IPS DF 19.7 (cell line): ENCODE results near the gene GFER.
"Not testable (repeated sequence)": the region's sequence is repeated elsewhere in the genome, so short reads cannot be mapped to it uniquely, and the experiment has no call there.

Experiments used
- DNase-seq: peaks from one replicate; pipeline ENCODE4 v3.0.0-alpha.2; 2013; ENCODE audit warnings: low read depth, low spot score

Gene GFER

GRCh38 chr16:2005646-2006045, 21.7 kb downstream of the GFER start:
- no peak for DNase-seq

- DNase-seq, result no peak
Observed at GRCh38 chr16:2006317-2006716, 22.3 kb downstream of the GFER start.

DNA sequence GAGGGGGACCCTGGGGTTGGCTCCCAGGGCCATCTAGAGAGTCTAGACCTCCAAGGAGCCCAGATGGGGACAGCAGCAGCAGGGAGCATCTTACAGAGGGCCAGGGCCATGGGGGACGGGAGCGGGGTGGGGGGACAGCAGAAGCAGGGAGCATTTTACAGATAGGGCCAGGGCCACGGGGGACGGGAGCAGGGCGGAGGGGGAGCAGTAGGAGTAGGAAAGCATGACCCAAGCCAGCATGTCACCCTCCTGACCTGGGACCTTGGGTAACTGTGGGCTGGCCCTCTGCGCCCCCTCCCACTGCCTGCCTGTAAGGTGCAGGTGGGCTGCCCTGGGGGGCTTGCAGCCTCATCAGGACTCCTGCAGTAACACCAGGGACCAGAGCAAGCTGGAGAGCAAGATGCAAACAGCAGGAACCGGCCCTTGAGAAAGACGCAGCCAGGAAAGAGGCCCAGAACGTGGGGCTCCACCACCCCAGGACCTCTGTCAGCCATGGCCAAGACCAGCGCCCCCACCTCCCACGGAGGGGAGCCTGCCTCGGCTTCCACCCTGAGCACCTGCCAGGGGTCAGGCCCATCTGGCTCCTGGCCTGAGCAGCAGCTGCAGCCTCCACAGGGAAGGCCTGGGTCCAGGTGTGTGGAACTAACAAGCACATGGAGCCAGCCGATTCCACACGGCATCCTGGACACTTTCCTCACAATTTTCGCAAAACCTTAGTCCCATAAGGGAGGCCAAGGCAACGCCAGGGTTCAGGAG, 23.3 kb downstream of the GFER start:
- no peak for DNase-seq

GRCh38 chr16:2008009-2008526, 24.1 kb downstream of the GFER start:
- DNase-seq, result no peak

DNA sequence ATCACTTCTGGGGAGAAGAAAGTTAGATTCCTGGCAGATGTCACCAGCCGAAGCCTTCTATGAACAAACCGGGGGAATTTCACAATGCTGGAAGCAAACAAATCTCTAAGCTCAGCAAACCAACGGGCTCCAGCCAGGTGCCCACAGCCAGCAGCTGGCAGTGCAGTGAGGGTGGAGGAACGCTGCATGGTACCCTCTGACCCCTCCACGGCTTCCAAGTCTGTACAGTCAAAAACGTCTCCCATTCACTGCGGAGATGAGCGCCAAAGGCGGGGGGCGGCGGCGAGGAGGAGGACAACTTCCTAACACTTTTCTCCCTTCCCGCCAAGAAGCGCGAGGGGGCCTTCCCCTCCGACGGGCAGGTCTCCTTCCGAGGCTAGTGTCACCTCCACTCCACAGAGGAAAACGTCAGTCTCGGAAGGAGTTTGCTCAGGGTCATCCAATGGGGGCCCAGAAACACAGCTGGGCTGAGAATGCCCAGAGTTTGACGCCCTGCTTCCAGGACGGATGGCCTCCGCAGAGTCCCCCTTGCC, 24.7 kb downstream of the GFER start:
- no peak for DNase-seq

DNA sequence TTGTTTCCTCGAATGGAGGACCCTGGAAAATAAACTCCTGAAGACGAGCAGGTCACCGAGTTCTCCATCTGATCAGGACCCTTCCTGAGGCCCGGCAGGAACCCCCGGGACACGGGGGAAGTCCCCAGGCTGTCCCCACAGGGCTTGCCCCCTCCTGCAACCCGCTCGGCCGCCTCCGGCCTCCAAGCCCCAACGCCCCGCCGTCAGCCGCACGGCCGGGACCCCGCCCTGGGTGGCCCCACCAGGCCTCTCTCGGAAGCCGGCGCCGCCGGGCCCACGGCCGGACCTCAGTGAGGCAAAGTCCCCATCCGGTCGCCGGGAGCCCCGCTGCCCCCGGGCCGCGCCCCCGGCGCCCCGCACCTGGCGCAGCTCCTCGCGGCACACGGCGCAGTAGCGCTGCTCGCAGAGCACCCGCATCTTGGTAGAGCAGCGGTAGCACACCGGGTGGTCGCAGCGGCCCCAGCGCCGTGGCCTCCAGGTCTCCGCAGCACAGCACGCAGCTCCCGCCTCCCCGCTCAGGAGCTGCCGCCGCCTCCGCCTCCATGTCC, 25.2 kb downstream of the GFER start:
- DNase-seq, result no peak

DNA sequence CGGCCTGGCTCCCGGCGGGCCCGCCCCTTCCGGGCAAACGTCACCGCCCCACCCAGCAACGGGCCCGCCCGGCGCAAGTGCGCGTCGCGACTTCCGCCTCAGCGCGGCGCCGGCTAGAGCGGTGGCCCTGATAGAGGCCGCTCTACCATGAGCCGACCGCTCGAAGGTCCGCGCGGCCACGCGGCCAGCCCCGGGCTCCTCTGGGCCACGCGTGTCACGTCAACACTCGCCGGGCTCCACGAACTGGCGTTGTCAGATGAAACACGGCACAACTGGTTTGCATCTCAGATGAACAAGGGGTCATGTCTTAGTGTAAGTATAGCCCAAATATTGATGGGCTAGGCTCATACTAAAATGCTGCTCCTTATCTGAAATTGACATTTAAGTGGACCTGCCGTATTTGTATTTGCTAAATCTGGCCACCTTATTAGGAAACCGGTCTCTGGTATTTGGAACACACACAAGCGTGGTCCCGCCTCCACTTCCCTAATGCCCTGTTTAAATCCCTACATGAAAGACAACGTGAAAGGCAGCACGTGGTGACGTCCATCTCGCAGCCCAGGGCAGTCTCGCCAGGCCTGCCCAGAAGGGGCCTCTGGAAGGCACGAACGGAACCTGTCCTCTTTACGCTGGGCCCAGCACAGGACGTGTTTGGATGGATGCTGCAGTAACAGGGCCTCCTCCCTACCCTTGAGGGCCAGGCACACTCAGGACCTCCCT, 26.0 kb downstream of the GFER start, which contains the start of gene ZNF598:
Gene ZNF598 (minus strand): TSS at position 31 of the 720 bp plus-strand sequence.
- no peak for DNase-seq

DNA sequence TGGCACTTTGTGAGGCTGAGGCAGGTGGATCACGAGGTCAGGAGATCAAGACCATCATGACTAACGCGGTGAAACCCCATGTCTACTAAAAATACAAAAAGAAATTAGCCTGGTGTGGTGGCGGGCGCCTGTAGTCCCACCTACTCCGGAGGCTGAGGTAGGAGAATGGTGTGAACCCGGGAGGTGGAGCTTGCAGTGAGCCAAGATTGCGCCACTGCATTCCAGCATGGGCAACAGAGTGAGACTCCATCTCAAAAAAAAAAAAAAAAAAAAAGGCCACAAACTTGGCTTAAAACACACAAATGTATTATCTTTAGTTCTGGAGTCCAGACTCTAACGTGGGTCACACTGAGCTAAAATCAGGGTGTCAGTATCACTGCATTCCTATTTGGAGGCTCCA, 27.7 kb downstream of the GFER start:
- not testable (repeated sequence) for DNase-seq

- no peak for DNase-seq
Observed at GRCh38 chr16:2013527-2013926, 29.5 kb downstream of the GFER start.

DNA sequence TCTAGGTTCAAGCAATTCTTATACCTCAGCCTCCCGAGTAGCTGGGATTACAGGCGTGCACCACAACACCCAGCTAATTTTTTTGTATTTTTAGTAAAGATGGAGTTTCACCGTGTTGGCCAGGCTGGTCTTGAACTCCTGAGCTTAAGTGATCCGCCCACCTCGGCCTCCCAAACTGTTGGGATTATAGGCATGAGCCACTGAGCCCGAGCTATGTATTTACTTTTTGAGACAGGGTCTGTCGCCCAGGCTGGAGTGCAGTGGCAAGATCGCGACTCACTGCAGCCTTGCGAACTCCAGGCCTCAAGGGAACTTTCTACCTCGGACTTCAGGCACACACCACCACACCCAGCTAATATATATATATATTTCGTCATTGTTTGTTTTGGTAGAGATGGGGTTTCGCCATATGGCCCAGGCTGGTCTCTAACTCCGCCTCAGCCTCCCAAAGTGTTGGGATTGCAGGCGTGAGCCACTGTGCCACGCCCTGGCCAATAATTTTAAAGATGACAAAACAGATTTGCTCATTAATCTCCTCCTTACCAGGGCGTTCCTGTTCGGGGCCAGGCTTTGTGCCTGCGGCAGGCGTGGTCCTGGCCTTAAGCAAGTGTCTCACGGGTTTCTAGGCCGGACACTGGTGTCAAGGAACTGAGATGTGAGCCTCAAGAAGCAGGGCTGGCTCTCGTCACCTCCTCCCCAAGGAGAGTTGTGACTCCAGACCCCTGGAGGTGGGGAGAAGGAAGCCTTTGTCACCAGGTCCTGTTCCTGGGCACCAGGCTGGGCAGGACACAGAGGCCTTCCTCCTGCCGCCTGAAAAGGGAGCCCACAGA, 31.3 kb downstream of the GFER start:
- no peak for DNase-seq

GRCh38 chr16:2015947-2016208, 31.9 kb downstream of the GFER start:
- no peak for DNase-seq

GRCh38 chr16:2016407-2016922, 32.5 kb downstream of the GFER start:
- DNase-seq, result no peak

- DNase-seq, result no peak
Observed at GRCh38 chr16:2019518-2019920, 35.5 kb downstream of the GFER start, which contains the start of gene NPW. NPW (plus strand) TSS chr16:2019785.

DNA sequence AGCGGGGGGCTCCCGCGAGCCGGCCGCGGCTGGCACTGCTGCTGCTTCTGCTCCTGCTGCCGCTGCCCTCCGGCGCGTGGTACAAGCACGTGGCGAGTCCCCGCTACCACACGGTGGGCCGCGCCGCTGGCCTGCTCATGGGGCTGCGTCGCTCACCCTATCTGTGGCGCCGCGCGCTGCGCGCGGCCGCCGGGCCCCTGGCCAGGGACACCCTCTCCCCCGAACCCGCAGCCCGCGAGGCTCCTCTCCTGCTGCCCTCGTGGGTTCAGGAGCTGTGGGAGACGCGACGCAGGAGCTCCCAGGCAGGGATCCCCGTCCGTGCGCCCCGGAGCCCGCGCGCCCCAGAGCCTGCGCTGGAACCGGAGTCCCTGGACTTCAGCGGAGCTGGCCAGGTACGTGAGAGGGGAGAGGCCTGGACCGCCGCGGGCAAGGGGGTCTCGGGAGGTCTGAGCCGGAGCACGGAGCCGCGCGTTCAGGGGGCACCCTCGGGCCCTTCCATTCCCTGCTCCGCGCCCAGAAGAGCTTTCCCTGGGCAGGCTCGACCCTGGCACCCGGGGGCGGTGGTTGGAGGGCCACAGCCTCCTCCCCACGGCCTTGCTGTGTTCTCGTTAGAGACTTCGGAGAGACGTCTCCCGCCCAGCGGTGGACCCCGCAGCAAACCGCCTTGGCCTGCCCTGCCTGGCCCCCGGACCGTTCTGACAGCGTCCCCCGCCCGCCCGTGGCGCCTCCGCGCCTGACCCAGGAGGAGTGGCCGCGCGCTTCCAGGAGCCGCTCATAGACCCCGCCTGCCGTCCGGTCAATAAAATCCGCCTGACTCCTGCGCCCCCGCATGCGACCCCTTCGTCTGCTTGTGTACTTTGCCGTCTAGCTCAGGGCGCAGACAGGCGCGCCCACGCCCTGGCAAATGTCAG, 36.2 kb downstream of the GFER start:
- DNase-seq, result no peak

GRCh38 chr16:2022723-2023091, 38.7 kb downstream of the GFER start:
- DNase-seq, result no peak

DNA sequence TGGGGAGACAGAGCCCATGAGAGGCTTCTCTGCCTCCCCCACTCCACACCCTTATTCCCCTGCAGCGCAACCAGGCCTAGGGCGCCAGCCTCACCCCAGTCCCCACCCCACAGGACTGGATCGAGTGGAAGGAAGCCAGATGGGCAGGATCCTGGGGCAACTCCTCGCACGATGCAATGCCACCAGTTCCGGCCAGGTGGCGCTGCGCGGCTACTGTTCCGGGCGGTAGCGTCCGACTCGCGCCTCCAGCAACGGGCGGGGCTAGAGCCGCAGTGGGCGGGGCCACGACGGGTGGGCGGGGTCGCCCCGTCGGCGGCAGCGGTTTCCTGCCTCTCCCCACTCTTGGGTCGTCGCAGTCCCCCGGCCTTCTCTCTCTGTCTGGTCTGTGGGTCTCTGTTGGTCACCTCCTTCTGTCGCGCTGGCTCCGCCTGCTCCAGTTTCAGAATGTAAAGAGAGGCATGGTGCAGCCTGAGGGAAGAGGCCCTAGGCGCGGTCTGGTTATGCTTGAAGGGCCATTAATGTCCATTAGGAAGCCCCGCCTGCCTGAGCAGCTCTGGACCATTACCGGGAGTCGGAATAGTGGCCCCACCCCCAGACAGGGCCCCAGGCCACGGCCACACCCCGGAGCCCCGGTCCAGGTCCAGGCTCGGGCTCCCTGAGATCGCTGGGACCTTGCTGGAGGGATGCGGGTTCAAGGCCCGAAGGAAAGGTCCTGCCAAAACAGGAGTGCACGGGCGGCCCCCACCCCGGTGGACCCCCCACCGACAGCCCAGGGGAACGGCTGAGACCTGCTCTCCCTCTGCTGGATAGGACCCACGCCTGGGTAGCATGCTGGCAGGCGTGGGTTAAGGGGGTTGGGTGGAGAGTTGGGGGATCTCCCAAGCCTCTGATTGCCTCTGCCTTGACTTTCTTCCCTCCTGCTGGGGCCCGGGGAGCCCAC, 39.4 kb downstream of the GFER start:
- DNase-seq, result no peak

DNA sequence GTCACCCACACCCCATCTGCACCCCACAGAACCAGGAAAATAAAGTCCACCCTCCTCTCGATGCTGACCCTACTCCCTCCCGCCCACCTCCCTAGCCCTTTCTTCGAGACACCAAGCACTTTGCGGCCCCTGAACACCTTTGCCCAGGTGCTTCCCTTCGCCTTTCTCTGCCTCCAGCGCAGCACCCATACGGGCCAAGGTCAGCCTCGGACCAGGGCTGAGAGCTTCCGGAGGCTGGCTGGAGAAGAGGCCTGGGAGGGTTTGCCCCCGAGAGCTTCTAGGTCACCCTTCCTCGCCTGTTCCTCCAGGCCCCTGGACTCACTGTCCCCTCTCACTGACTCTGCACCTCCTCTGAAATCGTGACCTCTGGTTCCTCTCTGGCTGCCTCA, 40.0 kb downstream of the GFER start:
- no peak for DNase-seq

GRCh38 chr16:2025251-2025650, 41.3 kb downstream of the GFER start:
- DNase-seq, result no peak

GRCh38 chr16:2025878-2026460, 42.0 kb downstream of the GFER start:
- no peak for DNase-seq
